ENCODE measurements around the gene MTHFSD.

The MTHFSD gene

GRCh38 chr16:86584071-86584685 is 29.1 kb upstream of the MTHFSD start:
- no peak for DNase-seq

- no peak for DNase-seq
Observed at GRCh38 chr16:86581458-86581857, 26.4 kb upstream of the MTHFSD start.

DNA sequence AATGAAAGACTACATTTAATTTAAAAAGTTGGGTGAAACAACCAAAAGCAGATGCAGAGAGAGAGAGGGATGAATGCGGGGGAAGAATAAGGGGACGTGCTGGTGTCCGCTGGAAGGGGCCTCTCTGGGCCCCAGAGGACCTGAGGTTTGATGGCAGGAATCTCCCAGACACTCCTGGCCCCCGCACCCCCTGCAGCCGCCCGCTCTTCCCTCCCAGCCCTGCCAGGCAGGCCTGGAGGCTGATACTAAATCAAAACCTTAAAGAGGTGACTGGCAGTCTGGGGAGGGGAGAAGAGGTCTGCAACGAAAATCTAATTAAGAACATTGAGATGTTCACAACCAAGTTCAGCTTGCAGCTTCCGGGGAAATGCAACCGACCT is 25.7 kb upstream of the MTHFSD start:
- DNase-seq, result no peak

DNA sequence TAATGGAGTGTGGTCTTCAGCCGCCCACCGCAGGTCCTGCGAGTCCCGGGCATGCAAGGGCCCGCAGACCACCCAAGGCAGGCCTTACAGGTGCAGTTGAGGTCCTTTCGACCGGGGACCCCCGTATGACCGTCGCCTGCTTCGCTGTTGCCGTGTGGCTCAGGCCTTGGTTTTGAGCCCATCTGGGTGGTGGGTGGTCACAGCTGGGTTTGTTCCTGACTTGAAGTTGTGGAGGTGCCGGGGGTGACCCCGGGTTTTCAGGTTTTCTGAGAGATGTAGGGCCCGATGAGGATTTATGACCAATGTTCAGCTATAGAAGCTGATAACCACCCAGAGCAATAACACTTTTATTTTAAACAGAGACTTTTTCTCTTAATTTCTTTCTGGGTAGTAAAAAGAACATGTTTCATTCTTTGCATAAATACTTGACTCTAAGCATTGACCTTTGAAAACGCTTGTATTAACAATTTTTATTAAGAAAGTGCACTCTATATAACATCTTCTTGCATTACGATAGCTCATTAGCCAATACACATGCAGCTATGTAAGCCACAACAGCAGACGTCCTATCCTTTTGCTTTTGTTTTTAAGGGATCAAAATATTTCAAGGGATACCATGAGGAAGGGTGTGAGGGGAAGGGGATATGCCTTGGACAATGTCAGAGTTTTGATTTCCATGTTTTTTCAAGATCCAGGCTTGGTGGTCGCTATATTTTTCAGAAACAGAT is 25.2 kb upstream of the MTHFSD start:
- DNase-seq, result no peak

- no peak for DNase-seq
Observed at GRCh38 chr16:86579268-86580062, 24.4 kb upstream of the MTHFSD start.

DNA sequence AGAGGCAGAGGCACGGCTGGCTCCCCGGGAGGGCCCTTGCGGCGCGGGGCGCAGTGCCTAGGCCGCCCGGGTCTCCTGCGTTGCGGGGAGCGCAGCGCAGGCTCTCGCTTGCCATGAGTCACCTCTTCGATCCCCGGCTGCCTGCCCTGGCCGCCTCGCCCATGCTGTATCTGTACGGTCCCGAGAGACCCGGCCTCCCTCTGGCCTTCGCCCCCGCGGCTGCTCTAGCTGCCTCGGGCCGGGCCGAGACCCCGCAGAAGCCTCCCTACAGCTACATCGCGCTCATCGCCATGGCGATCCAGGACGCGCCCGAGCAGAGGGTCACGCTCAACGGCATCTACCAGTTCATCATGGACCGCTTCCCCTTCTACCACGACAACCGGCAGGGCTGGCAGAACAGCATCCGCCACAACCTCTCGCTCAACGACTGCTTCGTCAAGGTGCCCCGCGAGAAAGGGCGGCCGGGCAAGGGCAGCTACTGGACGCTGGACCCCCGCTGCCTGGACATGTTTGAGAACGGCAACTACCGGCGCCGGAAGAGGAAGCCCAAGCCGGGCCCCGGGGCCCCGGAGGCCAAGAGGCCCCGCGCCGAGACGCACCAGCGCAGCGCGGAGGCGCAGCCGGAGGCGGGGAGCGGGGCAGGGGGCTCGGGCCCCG is 23.7 kb upstream of the MTHFSD start:
- no peak for DNase-seq

DNA sequence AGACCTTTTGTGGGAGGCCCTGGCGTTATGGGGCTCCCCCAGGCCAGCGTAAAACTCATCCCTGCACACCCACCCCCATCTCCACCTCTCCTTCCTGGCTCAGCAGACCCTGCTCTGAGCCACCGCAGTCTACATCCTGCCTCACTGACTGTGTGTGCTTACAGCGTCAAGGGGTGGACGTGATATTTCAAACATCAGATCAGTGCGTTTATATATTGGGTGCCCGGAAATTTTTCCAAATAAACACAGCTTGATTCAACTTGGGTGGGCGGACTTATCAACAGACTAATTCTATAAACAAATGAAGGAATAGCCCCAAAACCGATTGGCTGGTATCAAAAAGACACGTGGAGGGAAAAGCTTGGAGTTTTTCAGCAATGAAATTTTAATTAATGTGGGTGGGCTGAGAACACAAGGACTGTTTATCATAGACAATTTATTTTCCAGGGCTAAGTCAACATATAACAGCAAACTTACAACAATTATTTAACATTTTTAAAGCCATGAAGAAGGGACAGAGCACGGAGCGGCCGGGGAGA is 23.1 kb upstream of the MTHFSD start, which contains the start of gene FOXL1:
Gene FOXL1, plus strand, starts transcription at position 489 of the 539 bp plus-strand sequence. CDS start 175 bp downstream, outside the sequence.
- DNase-seq, result no peak

DNA sequence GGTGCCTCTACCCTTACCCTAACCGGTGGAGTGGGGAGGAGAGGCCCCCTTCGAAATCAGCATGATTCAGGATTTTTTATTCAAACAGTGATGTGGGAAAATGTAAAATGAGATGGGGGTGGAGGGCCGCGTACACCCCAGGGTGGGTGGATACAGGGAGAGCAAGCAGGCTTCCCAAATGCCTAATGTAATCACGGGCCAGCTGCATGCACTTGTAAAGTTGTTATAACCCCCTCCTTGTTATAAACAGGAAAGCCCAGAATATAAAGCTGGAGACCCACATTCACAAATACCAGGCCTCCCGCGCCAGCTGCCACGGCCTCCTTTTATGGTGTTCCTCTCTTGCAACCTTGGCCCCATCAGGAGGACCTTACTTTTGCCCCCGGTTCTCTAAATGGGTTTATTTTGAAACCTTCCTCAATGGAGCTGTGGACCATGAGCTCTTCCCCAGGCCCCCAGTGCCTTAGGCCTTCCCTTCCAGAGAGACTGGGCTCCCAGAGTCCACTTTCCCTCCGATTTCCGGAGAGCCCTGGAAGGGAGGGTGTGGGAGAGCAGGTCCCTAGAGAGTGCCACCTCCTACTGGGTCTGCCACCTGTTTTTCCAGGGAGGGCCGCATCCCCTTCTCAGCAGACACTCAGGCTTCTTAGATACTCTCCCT is 22.4 kb upstream of the MTHFSD start:
- DNase-seq, result no peak

GRCh38 chr16:86576591-86577313 is 21.7 kb upstream of the MTHFSD start:
- DNase-seq, result no peak

GRCh38 chr16:86575754-86576557 is 20.9 kb upstream of the MTHFSD start:
- no peak for DNase-seq

GRCh38 chr16:86575095-86575685 is 20.2 kb upstream of the MTHFSD start:
- no peak for DNase-seq

DNA sequence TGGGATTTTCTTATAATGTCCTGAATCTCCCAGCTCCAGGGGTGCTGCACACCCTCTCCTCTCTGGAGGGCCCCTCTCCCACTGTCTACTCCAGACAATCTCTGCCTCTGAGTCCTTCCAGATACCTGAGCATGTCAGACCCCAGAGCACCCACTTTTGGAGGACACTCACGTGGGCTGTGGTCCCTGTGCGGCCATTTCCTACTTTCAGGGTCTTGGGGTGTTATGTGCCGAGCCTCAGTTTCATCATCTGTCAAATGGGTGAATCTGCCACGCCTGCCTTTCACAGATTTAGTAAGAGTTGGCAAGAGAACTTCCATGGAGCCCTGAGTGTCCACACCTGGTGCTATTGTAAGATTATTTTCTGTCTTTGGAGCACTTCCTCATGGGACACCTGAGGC is 19.6 kb upstream of the MTHFSD start:
- no peak for DNase-seq

- DNase-seq, result no peak
Observed at GRCh38 chr16:86573646-86574508, 18.8 kb upstream of the MTHFSD start.

GRCh38 chr16:86573215-86573614 is 18.2 kb upstream of the MTHFSD start:
- no peak for DNase-seq

DNA sequence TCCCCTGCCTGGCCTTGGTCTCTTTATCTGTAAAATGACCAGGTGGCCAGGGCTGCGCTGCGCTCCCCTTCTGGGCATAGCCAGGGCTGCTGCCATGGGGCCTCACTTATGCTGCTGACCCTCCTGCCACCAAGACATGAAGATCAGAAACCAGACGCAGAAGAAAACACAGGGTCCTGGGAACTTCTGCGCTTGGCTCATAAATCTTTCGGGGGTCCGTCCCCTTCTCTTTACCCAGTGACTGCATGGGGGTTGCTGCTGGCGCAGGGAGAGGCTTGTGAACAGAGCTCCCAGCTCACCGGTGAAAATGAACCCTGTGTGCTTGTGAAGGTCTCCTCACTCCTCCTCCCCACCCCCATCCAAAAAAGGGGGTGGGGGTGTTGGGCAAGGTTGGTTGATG is 17.6 kb upstream of the MTHFSD start:
- DNase-seq, result no peak

DNA sequence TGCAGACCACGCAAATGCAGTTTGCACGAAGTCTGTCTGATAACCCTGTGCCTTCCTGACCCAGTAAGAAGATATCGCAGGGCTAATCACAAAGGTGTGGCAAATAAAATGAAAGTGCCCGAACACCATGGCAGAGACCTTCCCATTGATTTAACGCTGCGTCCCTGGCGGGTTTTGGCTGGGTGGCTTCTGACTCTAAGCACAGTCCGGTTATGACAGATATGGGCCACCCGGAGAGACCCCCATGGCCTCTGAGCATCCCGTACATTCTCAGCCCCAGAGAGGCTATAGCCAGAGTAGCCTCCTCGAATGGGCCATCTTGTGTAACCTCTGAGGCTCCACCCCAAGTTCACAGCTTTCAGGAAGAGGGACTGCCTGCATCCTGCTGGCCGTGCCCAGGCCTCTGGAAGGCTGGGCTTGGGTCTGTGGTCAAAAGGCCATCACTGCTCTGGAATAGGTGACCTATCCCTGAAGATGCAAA is 17.0 kb upstream of the MTHFSD start:
- DNase-seq, result no peak

DNA sequence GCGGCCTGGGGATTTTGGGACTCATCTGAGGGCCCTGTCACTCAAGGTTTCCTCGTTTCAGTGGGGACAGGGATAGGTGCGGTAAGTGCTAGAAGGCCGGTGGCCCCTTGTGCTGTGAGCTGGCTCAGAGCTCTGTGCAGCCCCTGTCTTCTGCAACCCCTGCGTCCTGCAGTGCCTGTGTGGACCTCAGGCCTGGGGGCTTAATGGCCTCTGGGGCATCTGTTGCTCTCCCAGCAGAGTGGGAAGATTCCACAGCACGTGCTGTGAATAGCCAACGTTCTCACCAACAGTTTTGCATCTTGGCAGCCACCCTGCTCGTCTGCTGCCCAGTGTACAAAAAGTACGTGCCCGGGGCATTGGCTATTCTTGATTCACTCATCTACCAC is 16.5 kb upstream of the MTHFSD start:
- DNase-seq, result no peak

DNA sequence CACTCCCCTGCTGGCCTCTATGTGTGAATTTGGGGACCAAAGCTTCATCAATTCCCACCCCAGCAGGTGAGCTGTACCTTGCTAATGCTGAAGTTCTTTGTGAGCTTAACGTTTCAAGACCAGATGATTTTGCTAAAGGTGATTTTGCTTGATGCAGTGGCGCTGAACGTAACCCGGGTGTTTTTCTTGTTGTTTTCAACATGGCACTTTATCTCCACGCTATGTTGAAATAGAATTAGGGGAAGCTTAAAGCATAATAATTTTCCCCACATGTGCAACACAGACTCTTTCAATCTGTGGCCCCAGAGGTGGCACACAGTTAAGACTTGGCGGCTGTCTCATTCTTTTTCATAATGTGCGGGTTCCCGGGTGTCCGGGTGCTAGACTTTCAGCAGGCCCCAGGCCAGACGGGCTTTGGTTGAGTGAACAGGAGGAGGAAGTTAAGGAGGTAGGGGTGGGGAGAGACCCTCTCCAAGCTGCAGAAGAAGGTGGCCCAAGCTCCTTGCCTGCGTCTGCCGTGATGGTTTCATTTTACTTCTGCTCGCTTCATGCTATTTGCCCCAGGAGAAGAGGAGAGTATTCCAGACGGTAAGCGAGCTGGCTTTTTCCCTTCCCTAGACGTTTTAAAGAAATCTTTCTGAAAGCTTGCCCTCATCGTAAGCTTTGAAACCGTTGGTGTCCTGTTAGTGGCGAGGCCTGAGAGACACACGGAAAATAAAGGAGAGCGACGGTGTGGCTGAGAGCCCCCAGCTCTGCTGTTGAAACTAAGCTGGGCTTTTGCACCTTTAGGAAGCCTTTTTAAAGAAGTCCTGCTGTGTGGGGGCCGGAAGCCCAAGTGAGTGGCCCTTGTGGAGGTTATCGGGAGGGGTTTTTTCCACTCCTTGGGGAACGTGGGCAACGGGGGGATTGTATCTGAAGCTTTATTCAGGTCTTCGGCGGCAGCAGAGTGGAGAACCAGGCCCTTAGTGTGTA is 15.8 kb upstream of the MTHFSD start:
- no peak for DNase-seq

Data from cerebellar nuclear complex (tissue), 1 donor.